Ectodermal cell (in vitro differentiated cells): ENCODE measurements around the gene MBD5.

Source experiments
- H3K27ac ChIP-seq: 2 replicates; pipeline ENCODE4 v1.7.0; 2013; ENCODE audit warnings: mild to moderate bottlenecking, low read depth, low read length; ENCODE audit not compliant: insufficient read depth, poor library complexity, severe bottlenecking
- H3K27me3 ChIP-seq: 2 replicates; pipeline ENCODE4 v1.7.0; 2013; ENCODE audit warnings: mild to moderate bottlenecking, low read length; ENCODE audit not compliant: insufficient read depth, control insufficient read depth, poor library complexity, severe bottlenecking
- H3K36me3 ChIP-seq: one replicate; pipeline ENCODE4 v1.7.0; 2013; ENCODE audit warnings: low read length; ENCODE audit not compliant: control insufficient read depth, insufficient read depth
- H3K4me1 ChIP-seq: one replicate; pipeline ENCODE4 v1.7.0; 2013; ENCODE audit warnings: low read length; ENCODE audit not compliant: control insufficient read depth, insufficient read depth
- H3K4me3 ChIP-seq: 2 replicates; pipeline ENCODE4 v1.7.0; 2013; ENCODE audit warnings: low read depth, low read length, control low read depth; ENCODE audit not compliant: insufficient read depth
- H3K9me3 ChIP-seq: 2 replicates; pipeline ENCODE4 v1.7.0; 2013; ENCODE audit warnings: mild to moderate bottlenecking, low read length, moderate library complexity; ENCODE audit not compliant: control insufficient read depth
- whole genome bisulfite sequencing, 2 experiments: methylation state at CpG; one replicate each; pipeline ENCODE4 v1.1.7; 2013; ENCODE audit warnings: missing lambda C conversion rate in 2 of 2; 5-methylcytosine and 5-hydroxymethylcytosine counted together

Gene MBD5

GRCh38 chr2:148561389-148561788, 540.5 kb downstream of the MBD5 start:
- no peak overlapping the region for H3K4me3 ChIP-seq
- 90 to 91% methylated on average over 14 of the region's 14 CpGs for WGBS, 2 experiments
- H3K27ac ChIP-seq = no peak overlapping the region
- no peaks in the 10 kb centered on the region for H3K4me1 ChIP-seq
- H3K9me3 ChIP-seq = no peaks in the 10 kb centered on the region
- H3K27me3 ChIP-seq = no peaks in the 10 kb centered on the region
- H3K36me3 ChIP-seq = no peaks in the 10 kb centered on the region

- Histone ChIP-seq H3K27me3 (no peaks in the 10 kb centered on the region), H3K9me3 (no peaks in the 10 kb centered on the region), H3K4me3 (no peak overlapping the region), H3K4me1 (no peaks in the 10 kb centered on the region), H3K27ac (no peak overlapping the region), H3K36me3 (no peaks in the 10 kb centered on the region)
- 80 to 87% methylated on average over 4 of the region's 4 CpGs for WGBS, 2 experiments
Observed at GRCh38 chr2:148565272-148565894, 544.5 kb downstream of the MBD5 start.
